GM12878 (cell line): ENCODE measurements around the gene DCBLD2.

Experiments
- BHLHE40 ChIP-seq, 2 experiments: fragments of 450-650 bp in 1 of 2; IDR thresholded peaks; 2 replicates each; pipeline ENCODE4 v1.6.1; 2011 to 2017; ENCODE audit warnings: low read depth in 2 of 2, borderline replicate concordance in 1 of 2, improper control_type of control experiment in 1 of 2, low read length in 1 of 2, mild to moderate bottlenecking in 1 of 2
- ESRRA ChIP-seq: IDR thresholded peaks from 2 replicates; pipeline ENCODE4 v1.6.1; 2012; ENCODE audit warnings: mild to moderate bottlenecking, low read length, improper control_type of control experiment
- HCFC1 ChIP-seq: fragments of 150-350 bp; IDR thresholded peaks from 2 replicates; pipeline ENCODE4 v1.6.1; 2014; ENCODE audit warnings: low read length
- POLR2A ChIP-seq: IDR thresholded peaks from 2 replicates; pipeline ENCODE4 v1.6.1; 2011; ENCODE audit warnings: low read depth, mild to moderate bottlenecking, low read length
- SUZ12 ChIP-seq: fragments of 200-600 bp; sonication (generic); IDR thresholded peaks from one replicate; pipeline ENCODE4 v1.6.1; 2018; ENCODE audit warnings: antibody characterized with exemption, mild to moderate bottlenecking; ENCODE audit not compliant: unreplicated experiment
- ZBED1 ChIP-seq: IDR thresholded peaks from 2 replicates; pipeline ENCODE4 v1.6.1; 2016; ENCODE audit warnings: borderline replicate concordance
- TF ChIP-seq, protein P1 (sequence below): IDR thresholded peaks from 2 replicates; pipeline ENCODE4 v1.6.1; 2012; ENCODE audit warnings: low read depth, low read length, improper control_type of control experiment

DNA sequence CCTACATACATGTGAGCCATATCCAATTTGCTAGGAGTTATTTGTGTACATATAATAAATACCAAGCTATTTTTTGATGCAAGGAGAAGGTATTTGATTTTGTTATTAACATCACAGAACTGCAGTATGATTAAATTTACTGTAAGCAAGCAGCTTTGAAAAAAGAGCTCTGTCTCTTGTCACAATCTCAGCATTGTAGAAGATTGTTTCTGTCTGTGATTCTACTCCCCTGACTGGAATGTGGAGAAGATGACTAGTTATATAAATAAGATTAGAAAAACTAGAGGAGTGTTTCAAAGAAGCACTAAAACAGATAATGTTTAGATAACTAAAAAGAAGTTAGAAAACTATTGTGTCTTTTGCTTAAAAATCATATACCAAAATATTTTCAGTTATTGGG, 17.1 kb upstream of the DCBLD2 start:
- TF ChIP-seq, protein P1, sequence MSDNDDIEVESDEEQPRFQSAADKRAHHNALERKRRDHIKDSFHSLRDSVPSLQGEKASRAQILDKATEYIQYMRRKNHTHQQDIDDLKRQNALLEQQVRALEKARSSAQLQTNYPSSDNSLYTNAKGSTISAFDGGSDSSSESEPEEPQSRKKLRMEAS, result no peak
- TF ChIP-seq SUZ12 (no peak), POLR2A (no peak), HCFC1 (no peak), BHLHE40 (IDR thresholded peaks at IDR 0.05; ENCODE audit: borderline replicate concordance in 1 of 2, low read depth in 2 of 2, low read length in 1 of 2) (no peak), ESRRA (no peak), ZBED1 (no peak)
